Activated naive CD4-positive, alpha-beta T cell (primary cell): ENCODE results near the gene SETDB1.
"Not testable (repeated sequence)": the region's sequence is repeated elsewhere in the genome, so short reads cannot be mapped to it uniquely, and the experiment has no call there.

Experiments used
- DNase-seq, 4 experiments: peaks; one replicate each; lab custom pipeline; 2025; lab: John Stamatoyannopoulos, UW

SETDB1 gene

DNA sequence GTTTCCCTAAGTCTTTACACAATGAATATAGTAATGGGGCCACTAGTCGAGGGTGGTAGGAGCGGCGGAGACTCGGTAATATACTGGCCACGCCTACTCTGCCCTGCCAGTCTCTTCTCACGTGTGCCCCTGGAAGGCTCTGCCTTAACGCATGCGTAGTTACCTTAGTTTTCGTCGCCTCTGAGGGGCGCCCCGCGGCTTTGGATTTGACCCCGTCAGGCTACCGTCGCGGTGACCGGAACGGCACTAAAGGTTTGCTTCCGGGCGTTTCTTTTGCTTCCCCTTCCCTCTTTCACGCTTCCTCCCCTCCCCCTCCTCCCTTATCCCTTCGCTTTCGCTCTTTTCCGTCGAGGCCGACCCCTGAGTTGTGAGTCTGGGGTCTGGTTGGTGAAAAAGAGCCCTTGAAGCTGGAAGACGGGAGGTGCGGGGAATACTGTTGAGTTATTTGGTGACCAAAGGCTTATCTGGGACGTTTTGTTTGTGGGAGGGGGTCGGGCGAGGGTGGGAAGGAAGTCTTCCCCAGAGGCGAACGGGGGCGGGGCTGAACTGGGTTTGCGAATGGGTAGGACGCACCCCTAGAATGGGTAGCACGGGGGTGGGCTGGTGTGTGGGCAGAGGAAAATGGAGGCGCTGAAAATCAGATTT is at the start of gene SETDB1:
TSS of gene SETDB1 (plus strand) at position 267 of the 645 bp plus-strand sequence. CDS start 1,352 bp downstream, outside the sequence.
- peak; percentile 70 to 84 (median 79) for DNase-seq

DNA sequence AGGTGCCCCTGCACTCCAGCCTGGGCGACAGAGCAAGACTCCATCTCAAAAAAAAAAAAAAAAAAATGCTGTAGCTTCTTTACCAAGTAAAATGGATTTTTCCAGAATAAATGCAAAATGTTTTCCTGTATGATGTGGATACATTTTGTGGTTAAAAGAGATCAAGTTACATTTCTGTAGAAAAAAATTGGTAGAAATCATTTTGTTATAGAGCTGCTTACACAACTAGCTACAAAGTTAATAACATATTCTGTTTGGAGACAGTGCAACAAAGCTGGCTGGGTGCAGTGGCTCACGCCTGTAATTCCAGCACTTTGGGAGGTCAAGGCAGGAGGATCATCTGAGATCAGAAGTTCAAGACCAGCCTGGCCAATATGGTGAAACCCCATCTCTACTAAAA is 47.2 kb upstream of the SETDB1 start:
- not testable (repeated sequence) for DNase-seq

DNA sequence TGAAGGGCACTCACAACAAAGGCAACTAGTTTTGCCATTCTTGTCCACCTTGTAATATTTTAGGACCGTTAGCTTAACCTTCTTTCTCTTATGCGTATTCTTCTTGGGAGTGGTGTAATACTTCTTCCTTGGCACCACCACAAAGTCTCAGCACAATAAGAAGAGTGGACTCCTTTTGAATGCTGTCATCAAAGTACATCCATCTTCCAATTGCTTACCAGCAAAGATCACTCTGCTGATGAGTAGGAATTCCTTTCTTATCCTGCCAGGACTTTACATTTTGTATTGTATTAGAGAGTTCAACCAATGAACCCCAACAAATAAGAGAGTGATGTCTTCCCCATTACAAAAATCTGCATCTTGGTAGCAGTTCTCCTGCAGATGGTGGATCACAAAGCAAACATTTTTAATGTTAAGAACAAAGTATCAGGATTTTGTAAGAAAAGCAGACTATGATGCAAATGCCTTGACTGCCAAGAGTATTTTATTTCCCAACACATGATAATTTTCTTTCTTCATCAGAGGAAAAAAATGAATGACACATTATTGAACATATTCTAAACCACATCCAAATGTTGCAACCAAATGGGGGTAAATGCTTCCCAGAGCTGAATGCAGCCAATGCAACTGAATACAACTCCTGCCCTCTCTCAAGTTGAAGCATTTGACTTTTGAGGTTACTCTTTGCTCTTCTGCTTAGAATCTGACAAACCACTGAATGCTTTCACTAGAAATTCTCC is 44.7 kb upstream of the SETDB1 start:
- no peak for DNase-seq

DNA sequence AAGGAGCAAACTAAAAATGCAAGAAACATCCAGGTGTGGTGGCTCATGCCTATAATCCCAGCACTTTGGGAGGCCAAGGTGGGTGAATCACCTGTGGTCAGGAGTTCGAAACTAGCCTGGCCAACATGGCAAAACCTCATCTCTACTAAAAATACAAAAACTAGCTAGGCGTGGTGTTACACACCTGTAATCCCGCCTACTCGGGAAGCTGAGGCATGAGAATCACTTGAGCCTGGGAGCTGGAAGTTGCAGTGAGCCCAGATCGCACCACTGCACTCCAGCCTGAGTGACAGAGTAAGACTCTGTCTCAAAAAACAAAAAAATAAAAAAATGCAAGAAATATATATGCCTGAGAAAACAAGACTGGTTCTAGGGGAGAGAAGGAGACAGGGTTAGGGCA is 43.0 kb upstream of the SETDB1 start:
- DNase-seq, result not testable (repeated sequence)

DNA sequence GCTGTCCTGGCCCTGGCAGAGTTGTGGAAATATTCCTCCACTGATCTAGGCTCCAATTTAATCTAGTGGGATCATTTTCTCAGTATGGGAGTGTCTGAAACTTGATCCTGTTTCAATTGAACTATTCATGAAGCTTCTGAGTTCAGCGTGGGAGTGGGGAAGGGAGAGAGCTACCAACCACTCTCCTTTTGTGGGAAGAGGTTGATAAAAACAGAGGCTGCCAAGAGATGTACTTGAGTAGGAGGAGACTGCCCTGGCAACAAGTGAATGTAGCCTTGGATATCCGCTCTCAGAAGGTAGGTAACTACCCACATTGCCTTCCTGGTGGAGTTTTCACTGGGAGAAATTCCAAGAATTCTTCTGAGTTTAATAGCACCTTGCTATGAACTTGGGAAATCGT is 39.1 kb upstream of the SETDB1 start, which contains the start of gene CTXND2:
TSS of gene CTXND2 (plus strand) at position 119 of the 400 bp plus-strand sequence. CDS start 25,179 bp downstream, outside the sequence.
- no peak for DNase-seq

DNA sequence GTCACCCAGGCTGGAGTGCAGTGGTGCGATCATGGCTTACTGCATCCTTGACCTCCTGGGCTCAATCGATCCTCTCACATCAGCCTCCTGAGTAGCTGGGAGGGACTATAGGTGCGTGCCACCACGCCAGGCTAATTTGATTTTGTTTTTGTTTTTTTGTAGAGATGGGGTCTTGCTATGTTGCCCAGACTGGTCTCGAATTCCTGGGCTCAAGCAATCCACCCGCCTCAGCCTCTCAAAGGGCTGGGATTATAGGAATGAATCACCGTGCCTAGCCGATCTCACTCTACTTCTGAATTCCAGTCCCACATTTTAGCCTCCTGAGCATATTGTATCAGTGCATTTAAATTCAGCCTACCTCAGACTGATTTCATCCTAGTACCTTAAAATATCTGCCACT is 37.4 kb upstream of the SETDB1 start:
- DNase-seq, result no peak

DNA sequence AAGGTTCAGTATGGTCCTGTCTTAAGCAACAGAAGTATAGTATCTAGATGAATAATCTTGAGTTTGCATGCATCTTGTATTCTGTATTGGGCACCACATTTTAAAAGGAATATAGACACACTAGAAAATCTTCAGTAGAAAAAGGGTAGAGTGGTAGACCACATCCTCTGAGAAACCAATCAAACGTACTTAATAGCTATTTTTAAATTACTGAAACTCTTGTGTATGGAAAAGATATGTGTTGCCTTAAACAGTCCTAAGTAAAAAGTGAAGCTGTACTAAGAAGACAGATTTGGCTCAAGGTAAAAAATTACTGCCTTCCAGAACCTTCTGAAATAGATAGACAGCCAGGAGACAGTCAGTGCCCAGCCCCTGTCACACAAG is 36.1 kb upstream of the SETDB1 start:
- no peak for DNase-seq

DNA sequence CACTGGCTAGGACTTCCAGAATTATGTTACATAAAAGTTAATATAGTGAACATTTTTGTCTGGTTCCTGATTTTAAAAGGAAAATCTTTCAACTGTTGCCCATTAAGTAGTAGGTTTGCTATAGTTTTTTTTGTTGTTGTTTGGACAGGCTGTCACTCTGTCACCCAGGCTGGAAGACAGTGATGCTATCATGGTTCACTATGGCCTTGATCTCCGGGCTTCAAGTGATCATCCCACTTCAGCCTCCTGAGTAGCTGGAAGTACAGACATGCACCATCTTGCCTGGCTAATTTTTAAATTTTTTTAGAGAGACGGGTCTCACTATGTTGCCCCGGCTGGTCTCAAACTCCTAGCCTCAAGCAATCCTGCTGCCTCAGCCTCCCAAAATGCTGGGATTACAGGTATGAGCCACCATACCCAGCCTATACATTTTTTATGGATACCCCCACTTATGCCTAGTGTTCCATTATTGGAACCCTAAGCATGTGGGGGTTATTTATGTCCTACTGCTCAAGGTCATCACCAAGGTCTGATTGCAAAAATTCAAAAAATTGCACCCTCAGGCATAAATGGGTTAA is 32.7 kb upstream of the SETDB1 start:
- no peak for DNase-seq

DNA sequence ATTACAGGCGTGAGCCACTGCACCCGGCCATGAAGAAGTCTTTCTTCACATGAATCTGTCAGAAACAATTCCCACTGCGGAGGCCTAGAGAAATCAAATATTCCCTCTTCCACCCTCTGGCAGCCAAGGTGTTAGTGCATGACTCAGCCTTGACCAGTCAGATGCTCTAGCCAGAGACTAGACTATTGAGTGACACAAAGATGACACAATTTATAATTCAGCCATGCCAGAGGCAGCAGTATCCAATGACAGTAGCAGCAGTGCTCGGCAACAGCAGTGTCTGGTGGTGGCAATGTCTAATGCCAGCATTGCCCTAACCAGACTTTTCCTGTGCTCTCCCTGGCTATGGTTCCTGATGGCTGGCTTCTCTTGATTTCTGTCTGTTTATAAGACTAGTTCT is 30.5 kb upstream of the SETDB1 start:
- DNase-seq, result no peak

DNA sequence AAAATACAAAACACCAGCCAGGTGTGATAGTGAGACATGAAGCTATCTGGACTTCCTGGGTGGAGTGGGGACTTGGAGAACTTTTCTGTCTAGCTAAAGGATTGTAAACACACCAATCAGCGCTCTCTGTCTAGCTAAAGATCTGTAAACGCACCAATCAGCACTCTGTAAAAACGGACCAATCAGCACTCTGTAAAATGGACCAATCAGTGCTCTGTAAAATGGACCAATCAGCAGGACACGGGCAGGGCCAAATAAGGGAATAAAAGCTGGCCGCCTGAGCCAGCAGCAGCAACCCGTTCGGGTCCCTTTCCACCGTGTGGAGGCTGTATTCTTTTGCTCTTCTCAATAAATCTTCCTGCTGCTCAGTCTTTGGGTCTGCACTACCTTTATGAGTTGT is 26.4 kb upstream of the SETDB1 start:
- DNase-seq, result not testable (repeated sequence)

DNA sequence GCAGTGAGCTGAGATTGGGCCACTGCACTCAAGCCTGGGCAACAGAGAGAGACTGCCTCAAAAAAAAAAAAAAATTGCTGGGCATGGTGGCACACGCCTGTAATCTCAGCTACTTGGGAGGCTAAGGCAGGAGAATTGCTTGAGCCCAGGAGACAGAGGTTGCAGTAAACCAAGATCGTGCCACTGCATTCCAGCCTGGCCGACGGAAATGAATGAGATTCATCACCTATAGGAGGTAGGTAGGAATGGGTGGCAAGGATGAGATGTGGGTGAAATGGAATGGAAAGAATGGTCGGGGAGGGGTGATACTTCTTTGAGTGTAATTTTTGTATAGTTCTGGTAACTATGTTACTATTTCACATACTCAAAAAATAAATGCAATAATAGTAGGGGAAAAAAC is 23.8 kb upstream of the SETDB1 start:
- no peak for DNase-seq

DNA sequence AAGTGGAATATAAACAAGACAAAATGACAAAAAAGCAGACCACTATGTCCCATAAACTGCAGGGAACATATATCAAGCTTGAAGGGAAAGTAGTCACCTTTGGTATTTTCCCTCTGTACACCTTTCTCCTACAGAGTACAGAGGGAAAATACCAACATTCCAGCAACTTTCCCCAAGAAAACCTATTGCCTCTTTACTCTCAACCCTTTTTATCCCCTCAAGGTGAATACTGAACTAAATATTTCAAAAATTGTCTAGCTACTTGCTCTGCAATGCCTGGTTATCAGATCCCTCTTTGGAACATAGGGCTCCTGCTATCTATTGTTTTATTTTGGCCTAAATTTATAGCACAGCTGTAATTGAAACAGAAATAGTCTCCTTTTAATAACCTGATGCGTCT is 23.4 kb upstream of the SETDB1 start:
- DNase-seq, result no peak

DNA sequence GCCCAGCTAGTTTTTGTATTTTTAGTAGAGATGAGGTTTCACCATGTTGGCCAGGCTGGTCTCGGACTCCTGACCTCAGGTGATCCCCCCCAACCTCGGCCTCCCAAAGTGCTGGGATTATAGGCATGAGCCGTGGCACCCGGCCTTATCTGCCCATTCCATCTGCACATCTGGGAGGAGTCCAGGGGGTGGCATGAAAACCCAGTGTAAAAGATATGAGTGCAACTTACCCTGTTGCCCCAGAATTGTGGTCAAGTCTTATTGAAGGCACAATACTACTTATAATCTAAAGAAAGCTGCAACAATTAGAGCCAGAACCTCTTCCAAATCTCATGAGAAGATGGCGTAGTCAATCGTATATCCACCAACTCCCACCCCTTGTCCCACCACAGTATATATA is 20.9 kb upstream of the SETDB1 start:
- no peak for DNase-seq

DNA sequence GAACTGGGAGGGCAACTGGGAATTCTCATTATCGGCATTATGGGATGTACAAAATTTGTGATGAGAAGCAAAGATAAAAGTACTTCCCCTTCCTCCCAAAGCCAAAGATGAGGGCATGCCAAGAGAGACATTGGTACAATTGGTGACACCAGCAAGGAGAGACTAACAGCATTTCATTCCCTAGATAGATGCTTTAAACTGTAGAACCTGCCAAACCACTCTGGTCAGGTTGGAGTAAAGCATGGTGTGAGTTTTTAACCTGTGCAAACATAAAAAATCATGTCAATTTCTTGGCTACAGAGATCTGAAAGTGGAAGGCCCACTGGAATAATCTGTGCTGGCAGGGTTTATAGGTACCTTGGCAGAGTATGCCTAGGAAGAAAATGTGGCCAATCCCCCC is 19.8 kb upstream of the SETDB1 start:
- no peak for DNase-seq

DNA sequence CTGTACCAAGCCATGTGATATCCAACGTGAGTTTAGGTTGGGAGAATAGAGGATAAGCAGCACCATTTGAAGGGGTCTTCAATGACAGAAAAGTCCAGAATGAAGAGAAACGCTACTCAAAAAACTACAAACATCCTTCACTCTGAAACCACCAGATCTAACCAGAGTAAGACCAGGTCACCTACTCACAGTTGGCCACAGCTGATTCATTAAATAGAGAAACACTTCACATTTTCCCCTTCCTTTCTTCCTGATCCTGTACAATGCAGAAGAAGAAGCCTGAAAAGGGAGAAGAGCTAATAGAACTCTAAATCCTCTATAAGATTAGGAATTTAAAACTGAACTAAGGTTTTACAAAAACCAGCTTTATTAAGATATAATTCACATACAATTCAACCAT is 19.4 kb upstream of the SETDB1 start:
- no peak for DNase-seq

DNA sequence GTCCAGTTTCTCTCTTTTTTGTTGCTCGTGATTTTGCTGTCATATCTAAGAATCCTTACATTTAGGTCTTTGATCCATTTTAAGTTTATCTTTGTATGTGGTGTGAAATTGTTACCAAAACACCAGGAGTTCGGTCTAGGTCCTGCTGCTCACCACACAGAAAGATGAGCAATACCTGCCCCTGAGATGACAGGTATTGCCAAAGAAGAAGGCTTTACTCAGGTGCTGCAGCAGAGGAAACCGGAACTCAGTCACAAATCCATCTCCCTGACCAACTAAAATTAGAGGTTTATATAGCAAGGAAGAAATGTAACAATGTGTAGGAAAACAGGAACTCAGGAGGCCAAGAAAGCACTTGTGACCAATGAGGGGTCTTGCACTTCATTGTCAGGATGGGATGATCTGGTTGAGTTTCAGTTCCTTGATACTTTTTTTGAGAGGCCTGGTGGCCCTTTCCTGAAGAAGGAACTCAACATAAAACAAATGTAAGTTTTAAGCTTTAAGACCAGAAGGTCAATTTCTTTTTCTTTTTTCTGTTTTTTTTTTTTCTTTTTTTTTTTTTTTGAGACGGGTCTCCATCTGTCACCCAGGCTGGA is 16.5 kb upstream of the SETDB1 start:
- no peak for DNase-seq

DNA sequence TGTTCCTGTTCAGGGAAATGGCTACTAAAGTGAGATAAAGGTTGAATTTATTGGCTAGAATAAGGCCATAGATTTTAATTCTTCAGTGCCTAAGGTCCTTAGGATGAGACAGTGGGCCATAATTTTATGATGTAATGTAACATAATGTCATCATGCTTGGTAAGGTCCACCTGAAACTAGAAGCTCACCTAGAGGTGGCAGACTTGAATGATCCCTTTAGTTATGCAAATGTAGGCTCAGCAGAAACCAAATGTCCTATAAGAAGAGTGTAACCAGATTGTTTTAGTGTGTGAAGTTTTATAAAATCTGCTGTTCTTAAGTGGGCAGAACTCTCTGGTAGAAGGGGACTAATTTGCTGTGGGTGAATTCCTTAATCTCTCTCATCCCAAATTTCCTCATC is 13.5 kb upstream of the SETDB1 start:
- no peak for DNase-seq

DNA sequence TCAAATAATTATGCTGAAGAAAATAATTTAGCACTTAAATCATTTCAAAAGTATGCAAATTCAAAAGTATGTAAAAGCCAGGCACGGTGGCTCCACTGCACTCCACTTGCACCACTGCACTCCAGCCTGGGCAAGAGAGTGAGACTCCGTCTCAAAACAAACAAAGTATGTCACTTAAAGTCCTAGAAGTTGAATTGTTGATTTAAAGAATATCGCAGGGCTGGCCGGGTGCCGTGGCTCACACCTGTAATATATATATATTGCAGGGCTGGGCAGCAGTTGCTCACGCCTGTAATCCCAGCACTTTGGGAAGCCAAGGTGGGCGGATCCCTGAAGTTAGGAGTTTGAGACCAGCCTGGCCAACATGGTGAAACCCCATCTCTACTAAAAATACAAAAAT is 8.8 kb upstream of the SETDB1 start:
- DNase-seq, result no peak

DNA sequence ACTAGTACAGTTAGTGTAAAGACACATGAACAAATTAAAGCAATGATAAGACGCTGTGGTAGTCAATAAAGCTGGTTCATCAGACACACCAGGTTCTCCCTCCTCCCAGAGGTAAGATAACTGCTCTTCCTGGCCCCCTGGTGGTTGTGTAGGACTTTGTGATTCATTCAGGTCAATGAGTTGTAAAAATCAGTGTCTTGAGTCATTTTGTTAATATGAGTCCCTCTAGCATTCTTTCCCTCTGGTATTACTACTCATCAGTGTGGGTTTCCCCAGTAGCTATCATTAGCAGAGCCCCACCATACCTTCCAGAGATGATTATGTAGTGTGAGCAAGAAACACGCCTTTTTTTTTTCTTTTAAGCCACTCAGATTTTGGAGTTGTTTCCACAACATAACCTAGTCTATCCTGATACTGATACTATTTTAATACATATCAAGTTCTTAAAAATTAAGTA is 3.6 kb upstream of the SETDB1 start:
- DNase-seq, result peak; percentile 13 to 58 (median 32)

DNA sequence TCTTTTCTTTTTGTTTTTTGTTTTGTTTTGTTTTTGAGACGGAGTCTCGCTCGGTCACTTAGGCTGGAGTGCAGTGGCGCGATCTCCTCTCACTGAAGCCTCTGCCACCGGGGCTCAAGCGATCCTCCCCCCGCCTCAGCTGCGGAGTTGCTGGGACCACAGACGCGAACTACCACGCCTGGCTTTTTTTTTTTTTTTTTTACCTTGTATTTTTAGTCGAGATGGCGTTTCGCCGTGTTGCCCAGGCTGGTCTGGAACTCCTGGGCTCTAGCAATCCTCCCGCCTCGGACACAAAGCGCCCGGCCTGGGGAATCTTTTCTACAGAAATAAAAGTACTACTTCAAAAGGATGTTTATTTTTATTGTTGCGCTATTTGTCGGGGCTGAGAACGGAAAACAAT is 1.1 kb upstream of the SETDB1 start:
- DNase-seq, result no peak

DNA sequence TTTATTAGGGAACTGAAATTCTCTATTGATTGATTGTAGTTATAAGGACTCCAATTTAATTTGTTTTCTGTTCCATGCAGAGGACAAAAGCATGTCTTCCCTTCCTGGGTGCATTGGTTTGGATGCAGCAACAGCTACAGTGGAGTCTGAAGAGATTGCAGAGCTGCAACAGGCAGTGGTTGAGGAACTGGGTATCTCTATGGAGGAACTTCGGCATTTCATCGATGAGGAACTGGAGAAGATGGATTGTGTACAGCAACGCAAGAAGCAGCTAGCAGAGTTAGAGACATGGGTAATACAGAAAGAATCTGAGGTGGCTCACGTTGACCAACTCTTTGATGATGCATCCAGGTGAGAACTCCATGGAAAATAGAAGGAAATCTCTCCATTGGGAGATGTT is 1.5 kb downstream of the SETDB1 start:
- no peak for DNase-seq

DNA sequence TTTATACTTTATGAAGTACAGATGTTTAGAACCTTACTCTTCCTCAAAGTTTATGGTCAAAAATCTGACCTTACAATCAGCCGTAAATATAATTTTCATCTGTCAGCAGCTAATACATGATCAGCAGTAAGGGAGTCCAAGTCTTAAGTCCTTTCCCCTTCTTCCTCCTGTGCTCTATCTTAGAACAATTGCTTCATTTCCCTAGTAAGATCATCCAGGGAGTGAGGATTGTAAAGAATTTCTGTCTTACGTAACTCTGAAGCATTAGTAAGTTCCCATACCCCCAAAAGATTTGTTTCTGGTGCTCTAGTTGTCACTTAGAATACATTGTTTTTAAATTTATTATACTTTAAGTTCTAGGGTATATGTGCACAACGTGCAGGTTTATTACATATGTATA is 2.1 kb downstream of the SETDB1 start:
- no peak for DNase-seq

DNA sequence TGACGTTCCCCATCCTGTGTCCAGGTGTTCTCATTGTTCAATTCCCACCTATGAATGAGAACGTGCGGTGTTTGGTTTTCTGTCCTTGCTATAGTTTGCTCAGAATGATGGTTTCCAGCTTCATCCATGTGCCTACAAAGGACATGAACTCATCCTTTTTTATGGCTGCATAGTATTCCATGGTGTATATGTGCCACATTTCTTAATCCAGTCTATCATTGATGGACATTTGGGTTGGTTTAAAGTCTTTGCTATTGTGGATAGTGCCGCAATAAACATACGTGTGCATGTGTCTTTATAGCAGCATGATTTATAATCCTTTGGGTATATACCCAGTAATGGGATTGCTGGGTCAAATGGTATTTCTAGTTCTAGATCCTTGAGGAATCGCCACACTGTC is 2.6 kb downstream of the SETDB1 start:
- DNase-seq, result not testable (repeated sequence)
